Lung (tissue), 12 donors: ENCODE data around the gene HNF4A. TPM values are rescaled to one million over a fixed set of nuclear protein-coding genes. Genes with fewer than 3 reads are reported as not detected.

ENCODE experiments used
- ATAC-seq: fragments of 200-7000 bp; cut with Tn5 transposase; one replicate; pipeline ENCODE4 v1.9.1; 2020; ENCODE audit warnings: moderate number of reproducible peaks; ENCODE audit not compliant: insufficient read depth, low FRiP score
- DNase-seq, 3 donors: peaks; one replicate each; pipeline ENCODE4 v3.0.0-alpha.2; 2013 to 2017
- H3K27ac ChIP-seq, 2 donors: one replicate each; pipeline ENCODE4 v1.5.1; 2013; ENCODE audit warnings: mild to moderate bottlenecking in 2 of 2, moderate library complexity in 2 of 2, control low read depth in 1 of 2, inconsistent platforms in 1 of 2, low read depth in 1 of 2, low read length in 1 of 2
- H3K27me3 ChIP-seq, 3 donors: one replicate each; pipeline ENCODE4 v1.5.1; 2013; ENCODE audit warnings: low read length in 2 of 3; ENCODE audit not compliant: control insufficient read depth in 3 of 3, insufficient read depth in 3 of 3
- H3K36me3 ChIP-seq, 4 donors: one replicate each; pipeline ENCODE4 v1.5.1; 2013; ENCODE audit warnings: low read length in 4 of 4, mild to moderate bottlenecking in 1 of 4, moderate library complexity in 1 of 4; ENCODE audit not compliant: control insufficient read depth in 4 of 4, insufficient read depth in 4 of 4
- H3K4me1 ChIP-seq, 5 donors: one replicate each; pipeline ENCODE4 v1.5.1; 2013; ENCODE audit warnings: low read length in 5 of 5, mild to moderate bottlenecking in 2 of 5, moderate library complexity in 1 of 5; ENCODE audit not compliant: control insufficient read depth in 5 of 5, insufficient read depth in 5 of 5
- H3K4me3 ChIP-seq: one replicate; pipeline ENCODE4 v1.5.1; 2013; ENCODE audit warnings: mild to moderate bottlenecking, control low read depth, moderate library complexity
- H3K9ac ChIP-seq, 2 donors: one replicate each; pipeline ENCODE4 v1.5.1; 2013; ENCODE audit warnings: low read length in 2 of 2, control low read depth in 1 of 2; ENCODE audit not compliant: insufficient read depth in 1 of 2
- H3K9me3 ChIP-seq, 4 donors: one replicate each; pipeline ENCODE4 v1.5.1; 2013; ENCODE audit warnings: low read length in 3 of 4, mild to moderate bottlenecking in 1 of 4, moderate library complexity in 1 of 4; ENCODE audit not compliant: control insufficient read depth in 4 of 4, insufficient read depth in 3 of 4
- CTCF ChIP-seq: IDR thresholded peaks from 2 replicates; pipeline ENCODE4 v1.5.1; 2012; ENCODE audit warnings: mild to moderate bottlenecking; ENCODE audit errors: control extremely low read depth, extremely low read depth
- WGBS, 2 donors: extraction: QIAGEN DNeasy Blood & Tissue Kit; methylation state at CpG; one replicate each; pipeline ENCODE4 v1.1.7; 2013; 5-methylcytosine and 5-hydroxymethylcytosine counted together
- polyA plus RNA-seq, 2 donors: library from polyadenylated mRNA; stranded (reverse); fragments of 200-250 nt; gene quantifications; one replicate each; pipeline ENCODE4 v1.2.1, GENCODE V29; 2013
- total RNA-seq, 2 donors: library from RNA; depleted of rRNA in 1 of 2; stranded (reverse); fragments of >200 nt in 1 of 2; gene quantifications; one replicate each; pipeline ENCODE4 v1.2.1, GENCODE V29; 2014 to 2021
- donor health status: control.
- donor health status: control.
- donor health status: Bipolar disorder and iron deficiency.
- donor health status: healthy.
- donor health status: DM: yes; HTN: yes; CAD: no.

The HNF4A gene
- total and polyA plus RNA-seq, 4 donors, result 0.14 to 1.3 (median 0.41) TPM

DNA sequence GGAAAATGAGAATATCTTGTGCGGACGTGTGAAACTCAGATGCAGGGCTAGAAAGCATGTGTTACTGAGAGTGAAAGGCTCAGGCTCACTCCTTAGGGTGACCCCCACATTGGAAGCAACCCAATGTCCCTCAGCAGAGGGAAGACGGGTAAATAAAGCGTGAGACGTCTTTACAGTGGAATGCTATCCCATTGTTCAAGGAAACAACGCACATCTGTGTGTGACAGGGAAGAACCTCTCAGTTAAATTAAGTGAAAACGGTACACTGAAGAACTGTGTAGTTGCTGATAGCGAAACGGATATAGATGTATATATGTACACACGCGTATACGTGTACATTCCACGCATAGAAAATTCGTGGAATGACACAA lies 839 bp downstream of the HNF4A start:
- H3K4me1 ChIP-seq, result peaks cover 0 to 36% (median 16%) of the 10 kb centered on the region in 5 donors
- H3K4me3 ChIP-seq, result no peak overlapping the region
- no peak overlapping the region for H3K9ac ChIP-seq
- peak; percentile 28 to 40 (median 31) for DNase-seq
- no peaks in the 10 kb centered on the region for H3K36me3 ChIP-seq
- ATAC-seq, result no peak
- 67 to 84% methylated on average over 14 of the region's 14 CpGs for WGBS, 2 donors
- no peaks in the 10 kb centered on the region for H3K9me3 ChIP-seq
- no peak for TF ChIP-seq CTCF
- no peaks in the 10 kb centered on the region for H3K27me3 ChIP-seq
- no peak overlapping the region for H3K27ac ChIP-seq

DNA sequence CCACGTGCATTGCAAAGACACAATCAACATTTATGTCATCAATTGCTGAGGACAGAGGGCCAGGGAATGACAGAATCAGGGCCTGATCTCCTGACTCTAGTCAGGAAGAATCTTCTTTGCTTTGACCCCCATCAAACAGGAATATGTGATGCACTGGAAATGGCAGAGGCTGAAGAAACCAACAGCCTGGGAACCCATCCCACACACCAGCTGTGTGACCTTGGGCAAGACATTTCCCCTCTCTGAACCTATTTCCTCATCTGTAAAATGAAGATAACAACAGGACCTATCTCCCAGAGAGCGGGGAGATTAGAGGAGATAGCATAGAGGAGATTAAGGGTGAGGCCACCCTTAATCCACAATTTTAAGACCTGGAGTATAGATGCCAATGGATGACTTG lies 1.5 kb downstream of the HNF4A start:
- no peak overlapping the region for H3K4me3 ChIP-seq
- WGBS, 2 donors, result 45 to 60% methylated on average over 2 of the region's 2 CpGs

GRCh38 chr20:44357555-44358125 lies 2.1 kb downstream of the HNF4A start:
- DNase-seq, result peak; percentile 87 to 98 (median 96)
- no peak for ATAC-seq
- WGBS, 2 donors, result 48 to 67% methylated on average over 4 of the region's 4 CpGs
- TF ChIP-seq CTCF, result no peak
- Histone ChIP-seq H3K36me3 (no peaks in the 10 kb centered on the region), H3K27ac (no peak overlapping the region), H3K9ac (no peak overlapping the region), H3K27me3 (no peaks in the 10 kb centered on the region), H3K4me1 (peaks cover 0 to 36% (median 16%) of the 10 kb centered on the region in 5 donors), H3K9me3 (no peaks in the 10 kb centered on the region), H3K4me3 (no peak overlapping the region)

More for the DNA sequence above, 1.5 kb downstream of the HNF4A start:
- H3K4me1 ChIP-seq, result peaks cover 0 to 36% (median 16%) of the 10 kb centered on the region in 5 donors
- H3K36me3 ChIP-seq, result no peaks in the 10 kb centered on the region
- TF ChIP-seq CTCF, result no peak
- H3K27ac ChIP-seq, result no peak overlapping the region
- no peaks in the 10 kb centered on the region for H3K27me3 ChIP-seq
- H3K9ac ChIP-seq, result no peak overlapping the region
- DNase-seq (no peak), ATAC-seq (no peak)
- no peaks in the 10 kb centered on the region for H3K9me3 ChIP-seq

DNA sequence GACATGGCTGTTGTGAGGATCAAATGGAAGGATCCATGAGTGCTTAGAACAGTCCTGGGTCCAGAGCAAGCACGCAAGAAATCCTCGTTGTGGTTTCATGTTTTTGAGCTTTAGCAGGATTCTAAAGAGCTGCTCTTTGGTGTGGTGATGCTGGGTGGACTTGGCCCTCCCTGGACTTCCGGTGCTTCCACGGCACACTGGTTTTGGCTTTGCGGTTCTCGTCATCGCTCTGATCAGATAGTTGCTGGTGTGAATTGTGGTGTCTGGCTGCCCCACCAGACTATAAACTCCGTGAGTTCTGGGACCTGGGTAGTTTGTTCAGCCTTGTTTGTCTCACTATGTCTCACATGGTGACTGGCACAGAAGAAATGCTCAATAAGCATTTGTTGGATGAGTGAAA lies 3.3 kb downstream of the HNF4A start:
- TF ChIP-seq CTCF, result no peak
- Histone ChIP-seq H3K36me3 (no peaks in the 10 kb centered on the region), H3K9ac (no peak overlapping the region), H3K4me1 (peaks cover 0 to 36% (median 16%) of the 10 kb centered on the region in 5 donors), H3K27me3 (no peaks in the 10 kb centered on the region), H3K4me3 (no peak overlapping the region), H3K27ac (no peak overlapping the region), H3K9me3 (no peaks in the 10 kb centered on the region)
- no peak for ATAC-seq
- WGBS, 2 donors, result 88 to 89% methylated on average over 8 of the region's 8 CpGs
- DNase-seq, result no peak
